Neural cell (in vitro differentiated cells): Measurements from ENCODE around the gene CCDC9B. TPM values are rescaled to one million over a fixed set of nuclear protein-coding genes. Genes with fewer than 3 reads are reported as not detected.

Experiments used
- H2AFZ ChIP-seq: fragments of 200-600, 300-800 bp; sonication (generic), shearing (Covaris generic); 2 replicates; pipeline ENCODE4 v1.6.0; 2014; ENCODE audit warnings: low read depth, mild to moderate bottlenecking, antibody characterized with exemption, low read length, moderate library complexity
- H3F3A ChIP-seq: fragments of 200-600 bp; shearing (Covaris generic); 2 replicates; pipeline ENCODE4 v1.6.1; 2016; ENCODE audit warnings: mild to moderate bottlenecking, moderate library complexity, mixed read lengths, antibody characterized with exemption, low read length; ENCODE audit not compliant: insufficient read depth, poor library complexity, severe bottlenecking
- H3K27ac ChIP-seq: fragments of 200-600, 300-800 bp; sonication (generic), shearing (Covaris generic); 2 replicates; pipeline ENCODE4 v1.5.1; 2014; ENCODE audit warnings: mild to moderate bottlenecking, low read length, moderate library complexity
- H3K27me3 ChIP-seq: fragments of 300-800, 200-600 bp; sonication (generic), shearing (Covaris generic); 2 replicates; pipeline ENCODE4 v1.6.0; 2014; ENCODE audit warnings: mild to moderate bottlenecking, low read depth, low read length, moderate library complexity; ENCODE audit not compliant: insufficient read depth
- H3K36me3 ChIP-seq: fragments of 300-800, 200-600 bp; sonication (generic), shearing (Covaris generic); 2 replicates; pipeline ENCODE4 v1.5.1; 2014; ENCODE audit warnings: mild to moderate bottlenecking, antibody characterized with exemption, low read length, moderate library complexity; ENCODE audit not compliant: insufficient read depth
- H3K4me2 ChIP-seq: fragments of 300-800, 200-600 bp; sonication (generic), shearing (Covaris generic); 2 replicates; pipeline ENCODE4 v1.6.0; 2014; ENCODE audit warnings: mild to moderate bottlenecking, low read length
- H3K4me3 ChIP-seq: fragments of 300-800, 200-600 bp; sonication (generic), shearing (Covaris generic); 2 replicates; pipeline ENCODE4 v1.5.1; 2014; ENCODE audit warnings: mild to moderate bottlenecking, low read length, moderate library complexity
- H3K79me2 ChIP-seq: fragments of 200-600 bp; shearing (Covaris generic); replicated peaks from 2 replicates; pipeline ENCODE4 v1.6.0; 2014; ENCODE audit warnings: mild to moderate bottlenecking, low read length, moderate library complexity; ENCODE audit not compliant: insufficient read depth
- H3K9ac ChIP-seq: fragments of 300-800, 200-600 bp; sonication (generic), shearing (Covaris generic); 2 replicates; pipeline ENCODE4 v1.6.1; 2016; ENCODE audit warnings: mild to moderate bottlenecking, low read length, mixed read lengths
- H3K9me2 ChIP-seq: fragments of 200-600 bp; shearing (Covaris generic); 2 replicates; pipeline ENCODE4 v1.6.1; 2016; ENCODE audit warnings: mild to moderate bottlenecking, low read length, mixed read lengths; ENCODE audit not compliant: insufficient read depth
- H3K9me3 ChIP-seq: fragments of 200-600, 300-800 bp; sonication (generic), shearing (Covaris generic); 2 replicates; pipeline ENCODE4 v1.6.1; 2016; ENCODE audit warnings: mild to moderate bottlenecking, mixed run types, low read length, moderate library complexity, mixed read lengths
- H4K20me1 ChIP-seq: fragments of 200-600 bp; shearing (Covaris generic); 2 replicates; pipeline ENCODE4 v1.6.1; 2016; ENCODE audit warnings: mild to moderate bottlenecking, mixed run types; ENCODE audit not compliant: insufficient read depth
- CTCF ChIP-seq: fragments of 450-650 bp; IDR thresholded peaks from 2 replicates; pipeline ENCODE4 v1.5.1; 2014; ENCODE audit warnings: antibody characterized with exemption, mild to moderate bottlenecking, moderate library complexity; ENCODE audit not compliant: poor library complexity, severe bottlenecking
- EZH2 ChIP-seq: fragments of 200-600, 300-800 bp; shearing (Covaris generic), sonication (generic); IDR thresholded peaks from 2 replicates; pipeline ENCODE4 v1.6.1; 2014; ENCODE audit warnings: antibody characterized with exemption, low read length, borderline replicate concordance, mild to moderate bottlenecking; ENCODE audit not compliant: insufficient read depth, poor library complexity, severe bottlenecking
- MXI1 ChIP-seq: fragments of 450-650 bp; conservative IDR thresholded peaks from 2 replicates; pipeline ENCODE4 v1.6.1; 2014; ENCODE audit warnings: antibody characterized with exemption, mild to moderate bottlenecking; ENCODE audit not compliant: poor library complexity, severe bottlenecking
- POLR2AphosphoS5 ChIP-seq: IDR thresholded peaks from 2 replicates; pipeline ENCODE4 v1.6.1; 2012
- RAD21 ChIP-seq: fragments of 450-650 bp; conservative IDR thresholded peaks from 2 replicates; pipeline ENCODE4 v1.6.1; 2014; ENCODE audit warnings: antibody characterized with exemption, mild to moderate bottlenecking, moderate library complexity
- SMC3 ChIP-seq: fragments of 450-650 bp; conservative IDR thresholded peaks from 2 replicates; pipeline ENCODE4 v1.6.1; 2014; ENCODE audit warnings: antibody characterized with exemption, mild to moderate bottlenecking, moderate library complexity; ENCODE audit not compliant: poor library complexity
- TAF1 ChIP-seq: IDR thresholded peaks from 2 replicates; pipeline ENCODE4 v1.6.1; 2012; ENCODE audit warnings: low read depth
- polyA plus RNA-seq: library from polyadenylated mRNA; depleted of rRNA; stranded (reverse); fragments of >200 nt; gene quantifications from 2 replicates; pipeline ENCODE4 v1.2.3, GENCODE V29; 2014
- TF ChIP-seq, protein P1 (sequence below): IDR thresholded peaks from 2 replicates; pipeline ENCODE4 v1.6.1; 2012; ENCODE audit warnings: borderline replicate concordance

CCDC9B gene
- polyA plus RNA-seq, 1 donor from 2014 or later, result not detected

DNA sequence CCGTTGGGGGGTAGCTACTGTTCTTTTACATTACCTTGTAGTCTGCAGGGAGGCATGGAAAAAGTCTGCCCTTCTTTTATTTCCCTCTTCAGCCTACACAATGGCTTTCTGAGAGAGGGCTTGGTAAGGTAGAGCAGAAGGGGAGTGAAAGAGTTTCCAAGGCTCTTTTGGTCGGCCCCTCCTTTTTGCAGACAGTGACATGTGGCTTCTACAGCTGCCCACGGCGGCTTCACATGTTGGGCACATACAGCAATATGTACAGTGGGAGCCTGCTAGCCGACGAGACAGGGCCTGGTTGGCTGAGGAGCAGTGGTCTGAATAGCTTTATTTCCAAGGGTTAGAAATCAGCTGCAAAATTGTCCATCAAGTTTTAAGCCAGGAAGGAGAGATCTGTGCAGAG is 13.3 kb downstream of the CCDC9B start:
- H4K20me1 ChIP-seq, result no peaks in the 10 kb centered on the region
- H3K27me3 ChIP-seq, result no peaks in the 10 kb centered on the region
- peaks cover 6% of the 10 kb centered on the region for H3K79me2 ChIP-seq
- H2AFZ ChIP-seq, result no peak overlapping the region
- no peaks in the 10 kb centered on the region for H3K9me3 ChIP-seq
- no peaks in the 10 kb centered on the region for H3K9me2 ChIP-seq
- peak overlapping the region; percentile 44 for H3K4me2 ChIP-seq
- H3K9ac ChIP-seq, result no peak overlapping the region
- no peak for TF ChIP-seq POLR2AphosphoS5
- peak; percentile 16 for TF ChIP-seq MXI1
- no peaks in the 10 kb centered on the region for H3F3A ChIP-seq
- H3K4me3 ChIP-seq, result peak overlapping the region; percentile 77
- no peaks in the 10 kb centered on the region for H3K36me3 ChIP-seq
- no peak overlapping the region for H3K27ac ChIP-seq

DNA sequence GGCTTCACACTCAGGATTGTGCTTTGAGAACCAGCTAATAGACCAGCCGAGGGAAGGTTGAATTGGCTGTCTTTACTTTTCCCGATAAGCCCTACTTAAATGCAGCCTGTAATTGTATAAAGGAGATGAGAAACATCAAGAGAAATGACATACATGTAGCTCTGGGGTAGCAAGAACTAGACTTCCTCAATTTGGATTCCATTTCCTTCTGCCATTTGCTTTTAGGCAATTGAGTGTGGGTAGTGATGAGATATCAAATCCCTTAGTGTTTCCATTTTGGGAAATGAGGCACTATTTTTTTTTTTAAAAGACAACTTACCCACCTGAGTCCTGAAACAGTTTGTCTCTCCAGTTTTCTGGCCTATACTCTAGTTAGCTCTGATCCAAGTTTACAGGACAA is 15.0 kb downstream of the CCDC9B start:
- Histone ChIP-seq H4K20me1 (no peaks in the 10 kb centered on the region), H2AFZ (no peak overlapping the region), H3K27ac (no peak overlapping the region), H3K9me2 (no peaks in the 10 kb centered on the region), H3F3A (no peaks in the 10 kb centered on the region), H3K4me2 (peak overlapping the region; percentile 16), H3K27me3 (no peaks in the 10 kb centered on the region), H3K79me2 (peaks cover 6% of the 10 kb centered on the region), H3K9ac (no peak overlapping the region), H3K9me3 (no peaks in the 10 kb centered on the region), H3K36me3 (no peaks in the 10 kb centered on the region), H3K4me3 (peak overlapping the region; percentile 77)
- TF ChIP-seq SMC3, result no peak
- TF ChIP-seq EZH2, result no peak
- no peak for TF ChIP-seq TAF1
- TF ChIP-seq RAD21, result no peak
- no peak for TF ChIP-seq MXI1
- TF ChIP-seq, protein P1, sequence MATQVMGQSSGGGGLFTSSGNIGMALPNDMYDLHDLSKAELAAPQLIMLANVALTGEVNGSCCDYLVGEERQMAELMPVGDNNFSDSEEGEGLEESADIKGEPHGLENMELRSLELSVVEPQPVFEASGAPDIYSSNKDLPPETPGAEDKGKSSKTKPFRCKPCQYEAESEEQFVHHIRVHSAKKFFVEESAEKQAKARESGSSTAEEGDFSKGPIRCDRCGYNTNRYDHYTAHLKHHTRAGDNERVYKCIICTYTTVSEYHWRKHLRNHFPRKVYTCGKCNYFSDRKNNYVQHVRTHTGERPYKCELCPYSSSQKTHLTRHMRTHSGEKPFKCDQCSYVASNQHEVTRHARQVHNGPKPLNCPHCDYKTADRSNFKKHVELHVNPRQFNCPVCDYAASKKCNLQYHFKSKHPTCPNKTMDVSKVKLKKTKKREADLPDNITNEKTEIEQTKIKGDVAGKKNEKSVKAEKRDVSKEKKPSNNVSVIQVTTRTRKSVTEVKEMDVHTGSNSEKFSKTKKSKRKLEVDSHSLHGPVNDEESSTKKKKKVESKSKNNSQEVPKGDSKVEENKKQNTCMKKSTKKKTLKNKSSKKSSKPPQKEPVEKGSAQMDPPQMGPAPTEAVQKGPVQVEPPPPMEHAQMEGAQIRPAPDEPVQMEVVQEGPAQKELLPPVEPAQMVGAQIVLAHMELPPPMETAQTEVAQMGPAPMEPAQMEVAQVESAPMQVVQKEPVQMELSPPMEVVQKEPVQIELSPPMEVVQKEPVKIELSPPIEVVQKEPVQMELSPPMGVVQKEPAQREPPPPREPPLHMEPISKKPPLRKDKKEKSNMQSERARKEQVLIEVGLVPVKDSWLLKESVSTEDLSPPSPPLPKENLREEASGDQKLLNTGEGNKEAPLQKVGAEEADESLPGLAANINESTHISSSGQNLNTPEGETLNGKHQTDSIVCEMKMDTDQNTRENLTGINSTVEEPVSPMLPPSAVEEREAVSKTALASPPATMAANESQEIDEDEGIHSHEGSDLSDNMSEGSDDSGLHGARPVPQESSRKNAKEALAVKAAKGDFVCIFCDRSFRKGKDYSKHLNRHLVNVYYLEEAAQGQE, result no peak
- TF ChIP-seq CTCF, result no peak

- Histone ChIP-seq H3K27me3 (no peaks in the 10 kb centered on the region), H3K9ac (peak overlapping the region; percentile 71), H3F3A (no peaks in the 10 kb centered on the region), H4K20me1 (no peaks in the 10 kb centered on the region), H3K9me2 (no peaks in the 10 kb centered on the region), H3K9me3 (no peaks in the 10 kb centered on the region), H3K4me3 (peak overlapping the region; percentile 77), H3K4me2 (peak overlapping the region; percentile 72), H3K27ac (no peak overlapping the region), H3K79me2 (peaks cover 6% of the 10 kb centered on the region), H3K36me3 (no peaks in the 10 kb centered on the region), H2AFZ (no peak overlapping the region)
- no peak for TF ChIP-seq POLR2AphosphoS5
Measured at GRCh38 chr15:40325188-40325587, 15.6 kb downstream of the CCDC9B start.
